GF-D8 (cell line): ENCODE measurements around the gene DGLUCY.
"Not testable (repeated sequence)": the region's sequence is repeated elsewhere in the genome, so short reads cannot be mapped to it uniquely, and the experiment has no call there.

Experiments used
- DNase-seq: peaks from one replicate; lab custom pipeline; 2025; lab: John Stamatoyannopoulos, UW

The DGLUCY gene

GRCh38 chr14:91258011-91258618 is 144.2 kb downstream of the DGLUCY start:
- no peak for DNase-seq

GRCh38 chr14:91258876-91259275 is 145.0 kb downstream of the DGLUCY start:
- DNase-seq, result no peak

- DNase-seq, result no peak
Measured at GRCh38 chr14:91261115-91261514, 147.2 kb downstream of the DGLUCY start.

GRCh38 chr14:91261986-91262549 is 148.2 kb downstream of the DGLUCY start:
- DNase-seq, result no peak

- no peak for DNase-seq
Measured at GRCh38 chr14:91263329-91263728, 149.5 kb downstream of the DGLUCY start.

- DNase-seq, result no peak
Measured at GRCh38 chr14:91264151-91265150, 150.6 kb downstream of the DGLUCY start.

GRCh38 chr14:91265404-91265803 is 151.5 kb downstream of the DGLUCY start:
- no peak for DNase-seq

- not testable (repeated sequence) for DNase-seq
Measured at GRCh38 chr14:91266276-91266675, 152.4 kb downstream of the DGLUCY start.

GRCh38 chr14:91267965-91268437 is 154.1 kb downstream of the DGLUCY start:
- DNase-seq, result no peak

GRCh38 chr14:91269076-91269991 is 155.5 kb downstream of the DGLUCY start:
- no peak for DNase-seq

GRCh38 chr14:91270188-91270587 is 156.3 kb downstream of the DGLUCY start:
- no peak for DNase-seq

- DNase-seq, result no peak
Measured at GRCh38 chr14:91270619-91271018, 156.7 kb downstream of the DGLUCY start.

GRCh38 chr14:91271639-91272038 is 157.8 kb downstream of the DGLUCY start:
- DNase-seq, result no peak

- DNase-seq, result no peak
Measured at GRCh38 chr14:91272341-91273272, 158.7 kb downstream of the DGLUCY start.

- no peak for DNase-seq
Measured at GRCh38 chr14:91273273-91273884, 159.5 kb downstream of the DGLUCY start.

GRCh38 chr14:91273885-91274273 is 160.0 kb downstream of the DGLUCY start:
- no peak for DNase-seq

- DNase-seq, result no peak
Measured at GRCh38 chr14:91274796-91275195, 160.9 kb downstream of the DGLUCY start.
